Sigmoid colon (tissue), 4 donors: ENCODE measurements around the gene FRZB.

Experiments
- CTCF ChIP-seq, 4 experiments: fragments of 450-650 bp in 3 of 4; fragments of 200-600 bp in 1 of 4; IDR thresholded peaks; one replicate each; pipeline ENCODE4 v1.5.1; 2016 to 2019; ENCODE audit warnings: antibody characterized with exemption in 4 of 4, mild to moderate bottlenecking in 3 of 4, moderate library complexity in 2 of 4
- EP300 ChIP-seq, 4 donors: sonication (generic); formaldehyde crosslinking; IDR thresholded peaks; one replicate each; pipeline ENCODE4 v1.6.1; 2017; ENCODE audit warnings: antibody characterized with exemption in 4 of 4
- POLR2A ChIP-seq, 2 donors: fragments of 450-650 bp; IDR thresholded peaks; one replicate each; pipeline ENCODE4 v1.6.1; 2016; ENCODE audit warnings: antibody characterized with exemption in 2 of 2, mild to moderate bottlenecking in 2 of 2, moderate library complexity in 2 of 2
- POLR2AphosphoS5 ChIP-seq, 4 donors: sonication (generic); formaldehyde crosslinking; IDR thresholded peaks; one replicate each; pipeline ENCODE4 v1.6.1; 2017; ENCODE audit warnings: antibody characterized with exemption in 4 of 4

- TF ChIP-seq CTCF (IDR thresholded peaks at IDR 0.05) (no peak), EP300 (IDR thresholded peaks at IDR 0.05) (no peak), POLR2A (IDR thresholded peaks at IDR 0.05) (no peak), POLR2AphosphoS5 (IDR thresholded peaks at IDR 0.05) (no peak)
Observed at GRCh38 chr2:182870227-182870626, 3.8 kb upstream of the FRZB start.
